Stimulated activated CD4-positive, alpha-beta T cell treated with anti-CD3 and anti-CD28 coated beads, Interleukin-12 subunit alpha, Interleukin-12 subunit beta, amount 100 ng/mL, for 48 hours (primary cell): ENCODE data around the gene ASTL.

Experiments
- DNase-seq, 3 donors: peaks; one replicate each; pipeline ENCODE4 v3.0.0-alpha.2; 2020; ENCODE audit warnings: low read depth in 2 of 3, low spot score in 1 of 3

Gene ASTL

DNA sequence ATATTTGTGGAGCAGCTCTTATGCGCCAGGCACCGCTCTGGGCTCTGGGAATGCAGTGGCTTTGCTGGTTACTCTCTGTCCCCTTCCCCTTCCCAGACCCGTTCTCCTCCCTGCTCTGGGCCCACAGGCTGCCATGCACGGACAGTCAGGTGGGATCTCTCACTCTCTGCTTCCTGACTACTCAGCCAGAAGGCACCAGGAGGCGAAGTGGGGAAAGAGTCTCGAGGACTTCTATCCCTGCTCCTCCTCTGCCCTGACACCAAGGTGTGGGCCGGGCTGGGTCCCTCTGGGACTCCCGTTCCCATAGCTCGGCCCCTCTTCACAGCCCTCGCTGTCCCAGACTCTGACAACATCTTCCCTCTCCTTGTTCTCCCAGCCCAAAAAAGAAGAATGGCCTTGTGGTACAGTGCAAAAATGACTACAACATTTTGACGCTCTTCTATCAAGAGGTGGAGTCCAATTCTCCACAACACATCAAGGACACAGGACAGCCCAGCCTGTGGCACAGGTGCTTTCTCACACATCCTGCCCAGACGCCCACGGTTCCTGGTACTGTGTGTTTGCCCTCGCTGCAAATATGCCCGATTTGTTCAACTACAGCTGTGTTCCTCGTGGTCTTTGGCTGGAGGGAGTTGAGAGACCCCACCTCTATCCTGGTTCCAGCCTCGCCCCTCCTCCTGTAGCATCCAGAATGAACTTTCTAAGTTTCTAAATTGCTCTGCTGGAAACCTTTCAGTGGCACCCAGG is 21.0 kb upstream of the ASTL start:
- no peak for DNase-seq

DNA sequence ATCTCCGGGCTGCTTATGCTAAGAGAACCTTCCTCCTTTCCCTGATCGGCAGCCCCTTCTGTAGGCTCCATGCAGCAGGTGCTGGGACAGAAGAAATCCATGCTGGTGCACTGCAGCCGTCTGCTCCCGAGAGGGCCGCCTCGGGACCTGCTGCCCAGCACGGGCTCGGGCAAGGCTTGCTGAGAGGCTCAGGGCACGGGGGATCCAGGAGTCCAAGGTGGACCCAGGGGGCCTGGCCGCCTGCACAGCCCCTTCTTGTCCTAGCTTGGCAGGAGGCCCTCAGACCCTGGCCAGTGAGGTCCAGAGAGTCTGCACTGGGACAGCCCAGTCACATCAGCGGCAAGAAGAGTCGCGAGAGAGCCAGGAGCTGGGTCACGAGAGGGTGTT is 20.2 kb upstream of the ASTL start:
- no peak for DNase-seq

- peak; percentile 92 to 97 (median 96) for DNase-seq
Measured at GRCh38 chr2:96157649-96158553, 19.6 kb upstream of the ASTL start.

- DNase-seq, result no peak
Measured at GRCh38 chr2:96156926-96157648, 18.8 kb upstream of the ASTL start.

DNA sequence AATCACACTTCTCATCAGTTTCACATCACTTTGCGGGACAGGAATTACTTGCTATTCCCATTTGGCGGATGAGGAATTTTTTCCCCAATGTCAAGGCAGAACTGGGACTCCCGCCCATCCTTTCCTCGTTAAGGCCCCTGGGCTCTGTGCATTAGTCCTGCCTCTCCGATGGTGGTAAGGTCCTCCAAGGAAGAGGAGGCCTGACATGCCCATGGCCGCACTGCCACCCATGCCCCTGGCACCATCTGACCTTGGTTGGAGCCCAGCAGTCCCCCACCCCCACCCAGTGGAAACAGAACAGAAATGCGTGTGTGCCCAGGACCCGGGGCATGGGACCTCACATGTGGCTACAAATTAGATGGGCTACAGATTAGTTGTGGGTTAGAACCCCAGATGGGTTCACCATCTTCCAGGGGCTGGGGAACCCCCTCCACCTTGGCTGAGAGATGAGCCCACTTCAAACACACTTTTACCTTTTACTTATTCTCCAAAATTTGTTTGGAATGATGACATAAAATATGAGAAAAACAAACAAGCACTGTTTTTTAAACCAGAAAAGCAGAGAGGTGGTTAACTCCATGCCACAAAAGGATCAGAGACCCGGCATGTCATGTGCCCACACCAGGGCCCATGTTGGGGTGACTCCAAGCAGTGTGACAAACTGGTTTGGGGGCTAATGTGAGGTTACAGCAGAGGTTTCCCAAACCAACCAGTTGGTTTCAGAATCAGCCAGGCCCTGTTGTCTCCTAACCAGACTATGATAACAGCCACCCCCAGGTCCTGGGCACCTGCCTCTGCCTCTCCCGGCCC is 17.9 kb upstream of the ASTL start:
- DNase-seq, result no peak

- no peak for DNase-seq
Measured at GRCh38 chr2:96154506-96155380, 16.4 kb upstream of the ASTL start.

DNA sequence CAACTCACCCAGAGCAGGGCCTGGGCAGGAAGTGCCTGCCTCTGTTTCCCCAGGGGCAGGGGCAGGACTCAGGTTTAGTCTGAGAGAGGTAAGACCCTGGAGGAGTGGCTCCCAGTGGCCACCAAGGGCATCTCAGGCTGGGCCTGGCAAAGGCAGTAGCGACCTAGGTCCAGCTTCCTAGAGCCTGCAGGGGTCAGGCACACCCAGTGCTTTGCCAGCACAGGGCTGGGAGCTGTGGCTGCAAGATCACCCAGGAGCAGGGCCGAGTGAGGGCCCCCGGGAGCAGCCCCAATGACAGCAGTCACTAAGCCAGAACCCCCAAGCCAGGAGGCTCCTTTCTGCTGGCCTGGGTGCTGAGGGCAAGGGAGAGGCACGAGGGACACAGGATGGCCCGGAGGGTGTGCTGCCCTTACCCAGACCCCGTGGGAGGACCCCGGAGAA is 15.7 kb upstream of the ASTL start:
- DNase-seq, result no peak

DNA sequence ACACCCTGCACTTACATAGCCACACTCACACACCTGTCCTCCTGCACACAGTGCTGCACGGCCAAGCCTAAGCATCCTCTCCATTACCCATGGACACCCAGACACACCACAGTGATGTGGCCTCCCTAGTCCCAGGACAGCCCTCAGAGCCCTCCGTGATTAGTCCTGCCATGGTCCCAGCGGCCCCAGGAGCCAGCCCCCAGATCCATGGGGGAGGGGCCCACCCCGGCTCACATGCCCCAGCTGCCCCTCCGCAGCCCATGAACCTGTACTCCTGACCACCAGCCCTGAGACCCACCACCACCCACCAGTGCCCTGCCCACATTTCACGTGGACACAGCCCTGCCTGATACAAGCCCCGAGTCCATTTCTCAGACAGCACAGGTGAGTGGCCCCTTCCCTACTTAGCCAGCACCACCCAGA is 15.0 kb upstream of the ASTL start:
- no peak for DNase-seq

DNA sequence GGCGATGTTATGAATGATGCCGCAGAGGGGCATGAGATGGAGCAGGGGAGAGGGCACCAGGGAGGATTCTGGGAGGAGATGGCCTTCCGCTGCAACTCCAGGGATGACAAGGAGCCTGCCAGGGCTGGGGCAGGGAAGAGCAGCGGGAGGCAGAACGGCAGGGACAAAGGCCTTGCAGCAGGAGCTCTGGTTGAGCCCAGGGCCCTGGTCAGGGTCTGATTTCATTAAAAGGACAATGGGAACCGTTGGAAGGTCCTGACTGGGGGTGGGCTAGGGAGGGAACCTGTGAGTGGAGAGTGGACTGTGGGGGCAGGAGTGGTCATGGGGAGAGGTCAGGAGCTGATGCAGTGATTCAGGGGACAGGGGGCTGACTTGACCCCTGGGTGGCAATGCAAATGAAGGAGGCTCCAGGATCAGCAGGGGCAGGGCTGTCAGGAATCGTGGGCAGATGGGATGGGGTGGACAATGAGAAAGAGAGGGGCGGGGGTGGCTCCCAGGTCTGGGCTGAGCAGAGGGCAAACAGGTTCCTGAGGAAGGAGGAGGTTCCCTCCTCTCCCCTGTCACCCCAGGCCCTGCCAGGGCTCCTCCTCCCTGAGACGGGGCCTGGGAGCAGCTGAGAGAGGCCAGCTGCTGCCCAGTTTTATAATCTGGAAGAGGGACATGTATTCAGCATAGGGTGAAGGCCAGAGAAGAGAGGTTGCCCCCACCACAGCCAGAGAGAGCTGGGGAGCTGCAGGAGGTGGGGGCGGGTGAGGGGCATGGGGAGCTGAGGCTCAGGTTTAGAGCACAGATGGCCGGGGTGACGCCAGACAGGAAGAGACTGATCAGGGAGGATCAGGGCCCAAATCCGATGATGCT is 14.2 kb upstream of the ASTL start:
- DNase-seq, result no peak

DNA sequence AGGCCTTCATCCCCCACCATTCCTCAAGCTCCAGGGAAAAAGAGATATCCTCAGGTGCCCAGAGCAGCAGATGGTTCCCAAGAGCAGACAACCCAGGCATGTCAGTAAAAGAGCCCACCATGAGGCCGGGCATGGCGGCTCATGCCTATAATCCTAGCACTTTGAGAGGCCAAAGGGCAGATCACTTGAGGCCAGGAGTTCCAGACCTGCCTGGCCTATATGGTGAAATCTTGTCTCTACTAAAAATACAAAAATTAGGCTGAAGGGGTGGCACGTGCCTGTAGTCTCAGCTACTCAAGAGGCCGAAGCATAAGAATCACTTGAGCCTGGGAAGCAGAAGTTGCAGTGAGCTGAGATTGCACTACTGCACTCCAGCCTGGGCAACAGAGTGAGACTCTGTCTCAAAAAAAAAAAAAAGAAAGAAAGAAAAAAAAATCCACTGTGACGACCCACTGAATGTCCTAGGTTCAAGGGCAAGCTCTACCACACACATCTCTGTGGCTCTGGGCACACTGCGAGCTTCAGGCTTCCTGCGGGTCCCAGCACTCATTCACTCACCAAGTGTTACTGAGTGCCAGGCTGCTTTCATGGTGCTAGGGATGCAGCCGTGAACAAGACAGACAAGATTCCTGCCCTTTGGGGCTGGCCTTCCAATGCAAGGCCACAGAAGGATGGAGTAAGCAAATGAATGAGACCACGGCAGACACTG is 13.4 kb upstream of the ASTL start:
- DNase-seq, result no peak

DNA sequence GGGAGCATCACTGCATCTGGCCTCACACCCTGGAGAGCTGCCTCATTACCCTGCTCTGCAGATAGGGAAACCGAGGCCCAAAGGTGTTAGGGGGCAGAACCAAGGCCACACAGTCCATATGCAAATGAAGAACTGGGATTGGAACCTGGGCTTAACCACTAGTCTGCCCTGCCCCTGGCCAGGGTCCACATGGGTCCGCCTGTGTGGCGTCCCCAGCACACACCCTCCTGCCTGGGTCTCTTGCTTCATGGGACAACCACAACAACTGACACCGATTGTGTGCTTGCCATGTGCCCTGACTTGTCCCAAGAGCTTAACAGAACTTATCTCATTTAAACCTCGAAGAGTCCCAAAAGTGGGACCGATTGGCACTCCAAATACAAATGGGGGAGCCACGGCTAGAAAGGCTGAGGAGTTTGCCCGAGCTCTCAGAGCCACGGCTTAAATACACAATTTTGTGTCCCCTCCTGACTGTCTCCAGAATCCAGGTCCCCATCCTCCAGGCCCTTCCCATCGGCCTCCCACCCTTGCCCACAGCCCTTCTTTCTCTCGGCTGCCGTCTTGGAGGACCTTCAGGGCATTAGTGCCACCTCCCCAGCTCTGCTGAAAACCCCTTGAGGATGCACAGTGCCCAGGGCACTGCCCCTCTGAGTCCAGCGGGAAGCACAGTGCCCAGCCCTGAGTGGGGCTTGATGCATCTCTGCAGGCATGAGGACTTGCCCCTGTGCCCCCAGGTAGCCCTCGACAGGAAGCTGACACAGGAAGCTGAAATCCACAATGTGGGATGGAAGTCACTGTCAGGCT is 12.7 kb upstream of the ASTL start:
- DNase-seq, result no peak

DNA sequence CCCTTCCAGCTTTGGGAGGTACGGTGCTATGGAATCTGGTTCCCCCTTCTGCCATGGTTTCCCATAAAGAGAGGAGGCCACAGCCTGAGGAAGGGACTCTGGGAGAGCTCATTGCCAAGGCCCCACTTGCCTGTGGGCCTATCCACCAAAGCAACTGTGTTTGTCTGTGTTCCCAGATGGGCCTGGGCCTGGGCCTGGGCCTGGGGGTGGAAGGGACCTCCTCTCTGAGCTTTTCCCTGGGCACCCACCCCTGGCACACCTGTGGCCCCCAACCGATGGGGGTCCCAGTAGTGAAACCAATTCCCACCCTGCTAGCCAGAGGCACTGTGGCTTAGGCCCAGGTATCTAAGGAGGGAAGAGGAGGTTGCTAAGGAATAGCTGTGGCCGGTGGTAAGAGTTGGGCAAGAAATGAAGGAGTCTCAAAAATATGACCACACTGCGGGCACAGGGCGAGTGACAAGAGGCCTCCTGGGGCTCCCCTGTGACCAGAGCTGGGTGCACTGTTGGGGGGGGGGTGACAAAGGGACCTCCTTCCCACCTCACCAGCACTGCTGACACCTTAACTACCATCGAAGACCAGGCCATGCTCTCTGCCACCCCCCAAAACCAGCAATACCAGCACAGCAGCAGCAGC is 11.8 kb upstream of the ASTL start:
- DNase-seq, result no peak

GRCh38 chr2:96148410-96149217 is 10.3 kb upstream of the ASTL start:
- DNase-seq, result peak; percentile 96 to 97 (median 97)

DNA sequence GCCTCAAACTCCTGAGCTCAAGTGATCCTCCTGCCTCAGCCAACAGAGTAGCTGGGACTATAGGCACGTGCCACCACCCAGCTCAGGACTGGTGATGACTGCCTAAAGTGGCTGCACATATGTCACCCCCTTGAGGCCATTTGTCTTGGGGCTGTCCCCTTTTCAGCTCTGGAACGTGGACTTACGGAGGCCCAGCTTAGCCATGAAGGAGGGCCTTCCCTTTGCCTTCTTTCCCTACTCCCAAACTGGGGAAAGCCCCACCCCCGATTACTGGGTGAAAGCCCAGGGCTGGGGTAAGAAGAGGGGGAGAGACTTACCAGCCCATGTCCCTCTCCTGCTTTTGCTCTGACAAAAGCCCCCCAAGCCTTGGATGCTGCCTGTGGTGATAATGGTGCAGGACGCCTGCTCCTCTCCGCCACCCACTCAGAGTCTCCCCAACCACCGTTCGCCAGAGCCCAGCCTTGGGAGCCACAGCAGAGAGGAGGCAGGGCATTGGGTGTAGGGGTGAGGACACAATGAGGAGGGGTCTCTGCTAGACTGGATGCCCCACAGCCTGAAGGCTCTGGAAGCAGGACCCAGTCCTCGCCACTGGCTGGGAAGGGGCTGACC is 9.4 kb upstream of the ASTL start:
- no peak for DNase-seq

DNA sequence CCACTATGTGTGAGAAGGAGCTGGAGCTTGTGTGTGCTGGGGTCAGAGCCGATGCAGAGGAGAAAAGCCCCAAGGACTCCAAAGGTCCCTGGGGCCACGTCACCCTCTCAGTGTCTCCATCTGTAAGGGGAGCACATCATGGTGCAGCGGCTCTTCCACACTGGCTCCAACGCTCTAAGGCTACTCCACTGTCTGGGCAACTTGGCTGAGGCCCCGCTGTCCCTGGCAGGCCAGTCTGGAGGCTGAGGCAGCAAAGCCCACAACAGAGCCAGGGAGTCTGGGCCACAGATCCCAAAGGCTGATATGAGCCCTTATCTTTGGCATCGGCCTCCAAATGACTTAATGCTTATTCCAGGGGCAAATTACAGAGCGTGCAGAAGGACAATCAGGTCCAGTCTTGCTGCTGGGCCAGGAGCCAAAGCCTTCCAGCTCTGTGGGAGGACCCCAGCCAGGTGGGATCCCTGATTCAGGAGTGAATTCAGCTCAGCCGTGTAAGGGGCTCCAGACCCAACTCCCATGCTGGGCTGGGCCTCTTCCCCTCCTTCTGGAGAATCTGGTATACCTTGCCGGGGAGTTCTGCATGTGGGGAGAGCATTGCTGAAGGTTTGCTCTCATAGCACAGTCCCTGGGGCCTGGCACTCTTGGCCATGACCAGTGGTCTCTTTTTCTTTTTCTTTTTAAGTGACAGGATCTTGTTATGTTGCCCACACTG is 8.7 kb upstream of the ASTL start:
- no peak for DNase-seq
